HEK293T (cell line): ENCODE results near the gene RASSF3.

Source experiments
- CTBP1 ChIP-seq: fragments of 450-650 bp; IDR thresholded peaks from 2 replicates; pipeline ENCODE4 v1.6.1; 2016; ENCODE audit warnings: borderline replicate concordance
- FOXM1 ChIP-seq: fragments of 450-650 bp; IDR thresholded peaks from 2 replicates; pipeline ENCODE4 v1.6.1; 2017; ENCODE audit warnings: mild to moderate bottlenecking, borderline replicate concordance
- SUZ12 ChIP-seq: fragments of 450-650 bp; IDR thresholded peaks from 2 replicates; pipeline ENCODE4 v1.6.1; 2016; ENCODE audit warnings: mild to moderate bottlenecking
- ZNF384 ChIP-seq: fragments of 450-650 bp; IDR thresholded peaks from 2 replicates; pipeline ENCODE4 v1.6.1; 2016
- TF ChIP-seq, protein P1 (sequence below): fragments of 450-650 bp; IDR thresholded peaks from 2 replicates; pipeline ENCODE4 v1.6.1; 2016

DNA sequence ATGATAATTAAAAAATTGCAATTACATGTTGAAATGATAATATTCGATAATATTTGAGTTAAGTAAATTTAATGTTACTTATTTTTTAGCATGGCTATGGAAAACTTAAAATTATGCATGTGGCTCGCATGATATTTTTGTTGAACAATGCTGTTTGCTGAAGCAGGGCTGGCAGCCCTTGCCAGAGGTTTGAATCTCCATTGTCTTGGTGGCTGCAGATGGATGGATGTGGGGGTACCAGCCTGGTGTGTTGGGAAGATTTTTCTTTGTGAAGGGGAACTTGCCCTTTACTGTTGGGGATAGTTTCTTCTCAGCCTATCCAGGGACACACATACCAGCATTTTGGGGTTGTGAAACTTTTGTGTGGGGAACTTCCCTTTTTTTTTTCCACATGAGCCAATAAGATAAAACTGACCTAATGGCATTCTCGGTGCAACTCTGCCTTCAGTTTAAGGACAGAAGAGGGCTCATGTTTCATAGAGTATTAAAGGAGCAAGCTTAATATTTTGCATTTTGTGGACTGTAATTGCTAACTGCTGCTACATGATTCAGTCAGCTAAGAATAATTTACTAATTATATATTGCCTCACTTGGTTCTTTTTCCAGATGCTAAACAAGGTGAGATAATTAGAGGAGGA, 8.8 kb downstream of the RASSF3 start:
- TF ChIP-seq CTBP1 (no peak), SUZ12 (no peak), FOXM1 (no peak), ZNF384 (no peak)
- TF ChIP-seq, protein P1, sequence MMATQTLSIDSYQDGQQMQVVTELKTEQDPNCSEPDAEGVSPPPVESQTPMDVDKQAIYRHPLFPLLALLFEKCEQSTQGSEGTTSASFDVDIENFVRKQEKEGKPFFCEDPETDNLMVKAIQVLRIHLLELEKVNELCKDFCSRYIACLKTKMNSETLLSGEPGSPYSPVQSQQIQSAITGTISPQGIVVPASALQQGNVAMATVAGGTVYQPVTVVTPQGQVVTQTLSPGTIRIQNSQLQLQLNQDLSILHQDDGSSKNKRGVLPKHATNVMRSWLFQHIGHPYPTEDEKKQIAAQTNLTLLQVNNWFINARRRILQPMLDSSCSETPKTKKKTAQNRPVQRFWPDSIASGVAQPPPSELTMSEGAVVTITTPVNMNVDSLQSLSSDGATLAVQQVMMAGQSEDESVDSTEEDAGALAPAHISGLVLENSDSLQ: no peak
